AG10803 (cell line): ENCODE data around the gene SH3TC1.
A peak's percentile ranks its signal among the peaks of the same experiment; 100 is the strongest.

ENCODE experiments used
- DNase-seq: peaks from one replicate; pipeline ENCODE4 v3.0.0; 2010; ENCODE audit warnings: low read depth
- H3K4me3 ChIP-seq: 2 replicates; pipeline ENCODE4 v1.5.1; 2011; ENCODE audit warnings: mild to moderate bottlenecking, low read length, control low read depth
- TF ChIP-seq, protein P1 (sequence below): conservative IDR thresholded peaks from 2 replicates; pipeline ENCODE4 v1.5.1; 2011; ENCODE audit warnings: mild to moderate bottlenecking, low read length, control low read depth, inconsistent platforms

Gene SH3TC1

DNA sequence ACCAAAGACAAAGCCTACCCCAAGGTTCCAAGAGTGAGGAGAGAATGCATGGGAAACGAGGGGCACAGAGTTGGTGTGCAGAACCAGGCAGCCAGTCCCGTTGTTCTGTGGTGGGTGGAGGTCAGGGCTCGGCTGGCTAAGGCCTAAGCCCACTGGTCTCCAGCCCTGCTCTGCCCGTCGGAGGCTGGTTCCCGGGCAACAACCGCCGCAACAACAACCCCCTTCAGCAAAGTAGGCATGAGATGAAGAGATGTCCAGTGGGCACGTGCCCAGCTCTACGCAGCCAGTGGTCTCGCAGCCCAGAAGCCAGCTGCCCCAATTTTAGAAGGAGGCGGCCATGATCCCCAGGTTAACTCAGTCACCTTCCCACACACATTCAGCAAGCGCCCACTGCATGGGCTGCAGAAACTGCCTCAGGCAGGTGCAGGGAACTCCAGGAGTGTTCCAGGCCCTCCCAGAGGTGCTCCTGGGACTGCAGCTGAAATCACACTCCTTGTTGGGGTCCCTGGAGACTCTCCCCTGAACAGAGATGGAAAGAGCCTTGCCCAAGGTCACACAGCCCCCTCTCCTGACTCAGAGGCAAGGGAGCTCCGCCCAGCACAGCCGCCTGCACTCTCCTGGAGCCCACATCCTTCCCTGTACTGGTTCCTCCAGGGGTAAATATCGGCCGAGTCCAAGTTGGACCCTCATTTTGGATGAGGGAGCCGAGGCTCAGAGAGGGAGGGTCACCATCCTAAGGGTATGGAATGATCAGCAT, 45.1 kb downstream of the SH3TC1 start:
- DNase-seq = no peak
- H3K4me3 ChIP-seq = no peak overlapping the region
- TF ChIP-seq, protein P1, sequence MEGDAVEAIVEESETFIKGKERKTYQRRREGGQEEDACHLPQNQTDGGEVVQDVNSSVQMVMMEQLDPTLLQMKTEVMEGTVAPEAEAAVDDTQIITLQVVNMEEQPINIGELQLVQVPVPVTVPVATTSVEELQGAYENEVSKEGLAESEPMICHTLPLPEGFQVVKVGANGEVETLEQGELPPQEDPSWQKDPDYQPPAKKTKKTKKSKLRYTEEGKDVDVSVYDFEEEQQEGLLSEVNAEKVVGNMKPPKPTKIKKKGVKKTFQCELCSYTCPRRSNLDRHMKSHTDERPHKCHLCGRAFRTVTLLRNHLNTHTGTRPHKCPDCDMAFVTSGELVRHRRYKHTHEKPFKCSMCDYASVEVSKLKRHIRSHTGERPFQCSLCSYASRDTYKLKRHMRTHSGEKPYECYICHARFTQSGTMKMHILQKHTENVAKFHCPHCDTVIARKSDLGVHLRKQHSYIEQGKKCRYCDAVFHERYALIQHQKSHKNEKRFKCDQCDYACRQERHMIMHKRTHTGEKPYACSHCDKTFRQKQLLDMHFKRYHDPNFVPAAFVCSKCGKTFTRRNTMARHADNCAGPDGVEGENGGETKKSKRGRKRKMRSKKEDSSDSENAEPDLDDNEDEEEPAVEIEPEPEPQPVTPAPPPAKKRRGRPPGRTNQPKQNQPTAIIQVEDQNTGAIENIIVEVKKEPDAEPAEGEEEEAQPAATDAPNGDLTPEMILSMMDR = no peak

DNA sequence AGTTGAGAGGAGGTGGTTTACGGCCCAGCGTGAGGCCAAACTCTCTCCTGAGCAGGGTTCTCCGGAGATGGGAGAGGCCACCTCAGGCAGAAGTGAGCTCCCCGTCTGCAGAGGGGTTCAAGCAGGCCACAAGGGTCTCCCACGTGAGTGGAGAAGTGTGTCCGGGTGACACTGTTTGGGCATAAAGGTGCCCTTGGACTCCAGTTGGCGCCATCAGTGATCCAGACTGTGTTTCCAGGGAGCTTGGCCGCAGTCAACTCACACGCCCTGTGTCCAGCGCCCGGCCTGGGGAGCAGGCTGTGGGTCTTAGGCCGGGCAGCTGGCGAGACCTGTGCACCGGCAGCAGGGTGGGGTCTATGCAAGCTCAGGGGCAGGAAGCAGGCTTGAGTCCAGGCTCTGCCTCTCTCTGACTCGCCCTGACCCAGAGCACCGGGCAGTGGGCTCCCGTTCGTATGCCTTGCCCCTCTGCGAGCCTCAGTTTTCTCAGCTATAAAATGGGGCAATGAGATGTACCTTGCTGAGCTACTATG, 45.9 kb downstream of the SH3TC1 start:
- H3K4me3 ChIP-seq = no peak overlapping the region
- no peak for DNase-seq
- TF ChIP-seq, protein P1 = no peak

DNA sequence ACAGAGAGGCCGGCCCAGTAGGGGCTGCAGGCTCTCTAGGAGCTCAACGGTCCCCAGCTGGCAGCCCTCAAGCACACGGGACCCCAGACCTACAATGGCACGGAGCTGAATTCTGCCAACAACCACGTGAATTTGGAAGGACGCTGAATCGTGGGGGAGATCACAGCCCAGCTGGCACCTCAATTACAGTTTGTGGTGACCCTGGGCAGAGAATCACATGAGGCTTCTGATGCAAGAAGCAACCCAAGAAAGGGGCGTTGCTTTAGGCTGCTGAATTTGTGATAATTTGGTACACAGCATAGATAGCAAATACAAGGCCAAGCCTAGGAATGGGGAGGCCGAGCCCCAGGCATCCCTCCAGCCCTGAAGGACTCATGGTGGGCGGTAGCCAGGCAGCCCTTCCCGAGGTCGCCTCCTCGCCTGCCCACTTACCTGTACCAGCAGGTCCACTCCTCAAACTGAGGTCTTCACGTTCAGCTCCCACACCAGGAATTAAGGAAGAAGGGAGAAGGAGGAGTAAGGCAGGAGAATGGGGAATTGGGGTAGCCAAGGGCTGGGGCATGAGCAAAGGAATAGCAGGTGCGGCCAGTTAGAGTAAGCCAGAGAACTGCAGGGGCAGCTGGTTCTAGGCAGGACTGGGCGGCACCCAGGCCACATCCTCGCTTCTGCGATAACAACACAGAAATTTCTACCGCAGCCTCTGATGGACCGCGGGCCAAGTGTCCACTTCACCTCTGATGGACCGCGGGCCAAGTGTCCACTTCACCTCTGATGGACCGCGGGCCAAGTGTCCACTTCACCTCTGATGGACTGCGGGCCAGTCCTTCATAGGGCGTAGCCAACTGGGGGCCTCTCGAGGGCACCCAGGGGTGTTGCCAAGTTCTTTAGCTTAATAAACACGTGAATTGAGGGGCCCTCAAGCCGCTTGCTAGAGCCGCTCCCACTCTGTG, 47.1 kb downstream of the SH3TC1 start:
- DNase-seq = no peak
- TF ChIP-seq, protein P1 = no peak
- H3K4me3 ChIP-seq = no peak overlapping the region

GRCh38 chr4:8247047-8247930, 48.2 kb downstream of the SH3TC1 start:
- no peak for DNase-seq
- H3K4me3 ChIP-seq = no peak overlapping the region
- TF ChIP-seq, protein P1 = no peak

DNA sequence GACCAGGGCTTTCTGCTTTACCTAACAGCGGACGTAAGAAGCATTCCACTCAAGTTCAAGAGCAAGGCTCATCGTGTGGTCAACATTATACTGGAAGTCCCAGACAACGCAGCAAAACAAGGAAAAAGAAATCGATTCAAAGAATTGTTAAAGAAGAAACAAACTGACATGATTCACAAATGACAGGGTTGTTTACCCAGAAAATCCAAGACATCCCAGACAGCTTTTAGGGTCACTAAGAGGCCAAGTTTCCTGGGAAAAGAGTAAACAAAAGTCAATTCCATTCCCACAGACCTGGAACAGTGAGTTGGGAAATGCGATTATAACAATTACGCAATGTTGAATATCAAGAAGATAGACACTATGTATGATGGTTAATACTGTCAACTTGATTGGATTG, 49.0 kb downstream of the SH3TC1 start:
- no peak overlapping the region for H3K4me3 ChIP-seq
- TF ChIP-seq, protein P1 = no peak
- peak; percentile 47 for DNase-seq

- no peak for DNase-seq
- TF ChIP-seq, protein P1 = no peak
- H3K4me3 ChIP-seq = no peak overlapping the region
Measured at GRCh38 chr4:8250227-8250626, 51.1 kb downstream of the SH3TC1 start.
